NCI-H524 (cell line): ENCODE data around the gene PDIK1L.

Experiments
- DNase-seq, 2 experiments: peaks; one replicate each; lab custom pipeline; 2025; lab: John Stamatoyannopoulos, UW

Gene PDIK1L

GRCh38 chr1:26170472-26170821 is 58.8 kb downstream of the PDIK1L start:
- no peak for DNase-seq

DNA sequence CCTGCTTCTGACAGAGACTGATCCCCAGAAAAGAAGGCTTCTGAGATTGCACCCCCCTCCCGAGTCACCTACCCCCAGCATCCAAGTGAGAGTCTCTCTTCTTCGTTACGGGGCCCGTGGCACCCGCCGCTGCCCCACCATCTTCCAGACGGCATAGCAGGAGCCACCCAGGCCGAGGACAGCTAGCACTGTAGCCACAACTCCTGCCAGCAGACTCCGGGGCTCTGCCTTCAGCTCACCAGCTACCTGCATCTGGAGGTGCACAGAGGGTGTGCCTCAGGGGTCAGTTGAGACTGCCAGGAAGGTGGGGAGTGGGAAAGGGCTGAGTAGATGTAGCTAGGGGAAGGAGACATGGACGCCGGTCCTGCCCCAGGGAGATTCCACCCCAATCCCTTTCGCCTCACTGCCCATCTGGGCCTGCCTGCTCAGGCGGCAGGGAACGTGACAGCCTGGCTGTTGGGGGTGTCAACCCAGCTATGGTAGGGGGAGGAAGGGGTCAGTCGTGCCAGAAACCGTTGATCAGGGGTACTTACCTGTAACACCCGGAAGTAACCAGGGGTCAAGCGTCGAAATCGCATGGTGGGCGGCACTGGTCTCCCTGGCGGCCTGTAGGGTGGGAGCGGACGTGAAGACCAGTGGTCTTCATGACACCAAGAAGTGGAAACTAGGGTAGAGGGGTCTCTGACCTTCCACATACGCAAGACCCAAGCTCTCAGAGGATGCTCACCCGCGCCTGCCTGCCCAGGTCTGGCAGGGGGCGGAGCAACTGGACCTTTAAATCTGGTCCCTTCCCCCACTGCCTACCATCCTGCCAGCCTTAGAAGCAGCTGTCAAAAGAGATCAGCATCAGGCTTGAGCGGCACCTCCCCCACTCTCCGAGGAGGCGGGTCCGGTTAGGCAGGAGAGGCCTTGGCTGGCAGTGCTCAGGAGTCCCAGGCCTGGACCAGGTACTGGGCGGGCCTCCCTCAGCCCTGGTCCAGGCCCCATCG is 59.8 kb downstream of the PDIK1L start, which contains the start of gene ZNF593OS:
Gene ZNF593OS, minus strand, starts transcription at position 749 of the 989 bp plus-strand sequence. Its CDS starts 171 bp downstream, at position 578.
- no peak for DNase-seq
